BLaER1 treated with 17β-estradiol and CSF1 and Interleukin-3, amounts not matched to agents 10 nM and 100 nM (cell line): ENCODE data around the gene CALHM6.

Experiments
- H3K27ac ChIP-seq, 11 experiments: shearing (Covaris generic); formaldehyde crosslinking; 2 replicates each; pipeline ENCODE4 v1.8.1; 2022
- H3K27me3 ChIP-seq, 11 experiments: shearing (Covaris generic); formaldehyde crosslinking; 2 replicates each; pipeline ENCODE4 v1.8.1; 2022
- H3K36me3 ChIP-seq, 11 experiments: shearing (Covaris generic); formaldehyde crosslinking; 2 replicates each; pipeline ENCODE4 v1.8.1; 2022
- H3K4me1 ChIP-seq, 10 experiments: shearing (Covaris generic); formaldehyde crosslinking; 2 replicates each; pipeline ENCODE4 v1.8.1; 2022
- H3K4me2 ChIP-seq, 11 experiments: shearing (Covaris generic); formaldehyde crosslinking; 2 replicates each; pipeline ENCODE4 v1.8.1; 2022
- H3K4me3 ChIP-seq, 10 experiments: shearing (Covaris generic); formaldehyde crosslinking; 2 replicates each; pipeline ENCODE4 v1.8.1; 2022
- H3K9ac ChIP-seq, 11 experiments: shearing (Covaris generic); formaldehyde crosslinking; 2 replicates each; pipeline ENCODE4 v1.8.1; 2022
- H3K9me3 ChIP-seq, 11 experiments: shearing (Covaris generic); formaldehyde crosslinking; replicated peaks in 1 of 11; 2 replicates each; pipeline ENCODE4 v1.8.1; 2022
- H4K20me1 ChIP-seq, 11 experiments: shearing (Covaris generic); formaldehyde crosslinking; 2 replicates each; pipeline ENCODE4 v1.8.1; 2022
- Cebpa-rat ChIP-seq, 11 experiments: shearing (Covaris generic); IDR thresholded peaks; 2 replicates each; pipeline ENCODE4 v1.8.1; 2022

Gene CALHM6

GRCh38 chr6:116447496-116448011, 13.6 kb upstream of the CALHM6 start:
- Histone ChIP-seq H3K27me3 (no peaks in the 10 kb centered on the region), H3K4me3 (no peak overlapping the region; a peak in 1 of 20 replicates), H3K4me2 (peak overlapping the region in 4 of 11 experiments; percentile 37 to 88 (median 82); a peak in 7 of 22 replicates), H3K9ac (peak overlapping the region in 4 of 11 experiments; percentile 24 to 64 (median 50); a peak in 5 of 22 replicates), H3K4me1 (peaks cover 10 to 100% (median 20%) of the 10 kb centered on the region in 10 experiments; a peak in 17 of 20 replicates), H3K27ac (peak overlapping the region in 6 of 11 experiments; percentile 9 to 82 (median 66); a peak in 9 of 22 replicates), H3K9me3 (no peaks in the 10 kb centered on the region), H4K20me1 (no peaks in the 10 kb centered on the region), H3K36me3 (no peaks in the 10 kb centered on the region)
- TF ChIP-seq Cebpa-rat (IDR thresholded peaks at IDR 0.05): peak in 6 of 11 experiments; percentile 34 to 86 (median 66); a peak in 6 of 22 replicates

- Histone ChIP-seq H3K9ac (no peak overlapping the region), H4K20me1 (no peaks in the 10 kb centered on the region), H3K4me1 (peaks cover 10 to 89% (median 18%) of the 10 kb centered on the region in 10 experiments; a peak in 17 of 20 replicates), H3K4me2 (peak overlapping the region in 3 of 11 experiments; percentile 78 to 89 (median 85); a peak in 6 of 22 replicates), H3K27ac (peak overlapping the region in 1 of 11 experiments; percentile 59; a peak in 1 of 22 replicates), H3K27me3 (no peaks in the 10 kb centered on the region), H3K36me3 (no peaks in the 10 kb centered on the region), H3K9me3 (no peaks in the 10 kb centered on the region), H3K4me3 (no peak overlapping the region)
- TF ChIP-seq Cebpa-rat (IDR thresholded peaks at IDR 0.05): no peak
Measured at GRCh38 chr6:116449565-116449964, 11.6 kb upstream of the CALHM6 start.

GRCh38 chr6:116450185-116450710, 10.9 kb upstream of the CALHM6 start:
- no peaks in the 10 kb centered on the region for H3K27me3 ChIP-seq
- H3K9ac ChIP-seq: no peak overlapping the region
- H3K27ac ChIP-seq: peak overlapping the region in 2 of 11 experiments; percentile 42 to 59; a peak in 3 of 22 replicates
- peak overlapping the region in 4 of 11 experiments; percentile 52 to 89 (median 82); a peak in 8 of 22 replicates for H3K4me2 ChIP-seq
- H3K36me3 ChIP-seq: no peaks in the 10 kb centered on the region
- H3K4me3 ChIP-seq: no peak overlapping the region
- peaks cover 9 to 82% (median 18%) of the 10 kb centered on the region in 10 experiments; a peak in 16 of 20 replicates for H3K4me1 ChIP-seq
- TF ChIP-seq Cebpa-rat (IDR thresholded peaks at IDR 0.05): no peak
- no peaks in the 10 kb centered on the region for H3K9me3 ChIP-seq
- H4K20me1 ChIP-seq: no peaks in the 10 kb centered on the region

- no peak for TF ChIP-seq Cebpa-rat (IDR thresholded peaks at IDR 0.05)
- peak overlapping the region in 10 of 11 experiments; percentile 1 to 89 (median 49); a peak in 16 of 22 replicates for H3K4me2 ChIP-seq
- H3K36me3 ChIP-seq: no peaks in the 10 kb centered on the region
- no peaks in the 10 kb centered on the region for H4K20me1 ChIP-seq
- no peak overlapping the region for H3K4me3 ChIP-seq
- no peak overlapping the region for H3K9ac ChIP-seq
- no peaks in the 10 kb centered on the region for H3K27me3 ChIP-seq
- no peaks in the 10 kb centered on the region for H3K9me3 ChIP-seq
- H3K4me1 ChIP-seq: peaks cover 9 to 79% (median 16%) of the 10 kb centered on the region in 10 experiments; a peak in 16 of 20 replicates
- H3K27ac ChIP-seq: peak overlapping the region in 3 of 11 experiments; percentile 37 to 59 (median 42); a peak in 5 of 22 replicates
Measured at GRCh38 chr6:116450769-116451740, 10.1 kb upstream of the CALHM6 start.

- Histone ChIP-seq H3K4me3 (no peak overlapping the region), H3K4me1 (peaks cover 9 to 79% (median 13%) of the 10 kb centered on the region in 10 experiments; a peak in 16 of 20 replicates), H4K20me1 (no peaks in the 10 kb centered on the region), H3K36me3 (no peaks in the 10 kb centered on the region), H3K9me3 (no peaks in the 10 kb centered on the region), H3K27me3 (no peaks in the 10 kb centered on the region), H3K4me2 (peak overlapping the region in 3 of 11 experiments; percentile 78 to 89 (median 85); a peak in 4 of 22 replicates), H3K9ac (no peak overlapping the region), H3K27ac (no peak overlapping the region)
- no peak for TF ChIP-seq Cebpa-rat (IDR thresholded peaks at IDR 0.05)
Measured at GRCh38 chr6:116451916-116452315, 9.3 kb upstream of the CALHM6 start.

- TF ChIP-seq Cebpa-rat (IDR thresholded peaks at IDR 0.05): no peak
- Histone ChIP-seq H3K27me3 (no peaks in the 10 kb centered on the region), H3K4me3 (no peak overlapping the region), H3K27ac (no peak overlapping the region), H3K4me2 (peak overlapping the region in 3 of 11 experiments; percentile 9 to 89 (median 85); a peak in 3 of 22 replicates), H4K20me1 (no peaks in the 10 kb centered on the region), H3K36me3 (no peaks in the 10 kb centered on the region), H3K9ac (no peak overlapping the region), H3K4me1 (peaks cover 9 to 79% (median 15%) of the 10 kb centered on the region in 10 experiments; a peak in 16 of 20 replicates), H3K9me3 (no peaks in the 10 kb centered on the region)
Measured at GRCh38 chr6:116452531-116452930, 8.6 kb upstream of the CALHM6 start.

GRCh38 chr6:116456106-116456505, 5.1 kb upstream of the CALHM6 start:
- Histone ChIP-seq H3K4me3 (no peak overlapping the region), H4K20me1 (no peaks in the 10 kb centered on the region), H3K4me2 (peak overlapping the region in 3 of 11 experiments; percentile 50 to 86 (median 82); a peak in 5 of 22 replicates), H3K36me3 (no peaks in the 10 kb centered on the region), H3K27ac (no peak overlapping the region; a peak in 1 of 22 replicates), H3K4me1 (peaks cover 5 to 64% (median 10%) of the 10 kb centered on the region in 10 experiments; a peak in 16 of 20 replicates), H3K27me3 (peaks cover 0 to 4% (median 0%) of the 10 kb centered on the region in 11 experiments; a peak in 5 of 22 replicates), H3K9ac (no peak overlapping the region), H3K9me3 (no peaks in the 10 kb centered on the region)
- TF ChIP-seq Cebpa-rat (IDR thresholded peaks at IDR 0.05): no peak

- TF ChIP-seq Cebpa-rat (IDR thresholded peaks at IDR 0.05): no peak
- Histone ChIP-seq H3K4me3 (no peak overlapping the region), H3K9me3 (peaks cover 0 to 7% (median 3%) of the 10 kb centered on the region in 11 experiments; a peak in 16 of 22 replicates), H3K9ac (no peak overlapping the region; a peak in 1 of 22 replicates), H3K4me1 (peaks cover 0 to 64% (median 10%) of the 10 kb centered on the region in 10 experiments; a peak in 11 of 20 replicates), H3K27me3 (peaks cover 0 to 12% (median 7%) of the 10 kb centered on the region in 11 experiments; a peak in 20 of 22 replicates), H4K20me1 (no peaks in the 10 kb centered on the region), H3K36me3 (no peaks in the 10 kb centered on the region), H3K4me2 (peak overlapping the region in 5 of 11 experiments; percentile 44 to 86 (median 51); a peak in 10 of 22 replicates), H3K27ac (peak overlapping the region in 2 of 11 experiments; percentile 1 to 27; a peak in 2 of 22 replicates)
Measured at GRCh38 chr6:116456927-116457326, 4.2 kb upstream of the CALHM6 start.
